Stimulated activated CD8-positive, alpha-beta memory T cell treated with anti-CD3 and anti-CD28 coated beads, Interleukin-15, amount 100 ng/mL, for 4 hours (primary cell): ENCODE measurements around the gene USE1.
A peak's percentile ranks its signal among the peaks of the same experiment; 100 is the strongest.

Experiments used
- DNase-seq, 2 donors: peaks; one replicate each; pipeline ENCODE4 v3.0.0-alpha.2; 2020; ENCODE audit warnings: low read depth in 2 of 2

Gene USE1

DNA sequence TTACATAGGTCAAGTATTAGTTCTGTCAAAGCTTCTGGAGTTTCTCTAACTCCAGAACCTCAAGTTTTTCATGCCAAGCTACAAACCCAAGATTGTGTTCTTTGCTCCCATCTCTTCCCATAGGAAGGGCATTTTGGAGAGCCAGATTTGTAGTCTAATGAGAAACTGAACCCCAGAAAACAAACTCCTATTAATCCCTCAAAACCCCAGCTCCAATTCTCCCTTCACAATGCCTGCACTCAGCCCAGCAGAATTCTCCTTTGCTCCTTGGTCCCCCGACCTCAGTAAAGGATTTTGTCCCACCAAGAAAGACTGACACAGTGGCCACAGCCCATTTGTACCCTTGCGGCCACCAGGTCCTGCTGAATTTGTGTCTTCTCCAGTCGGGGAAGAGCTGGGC is 41.0 kb downstream of the USE1 start:
- no peak for DNase-seq

DNA sequence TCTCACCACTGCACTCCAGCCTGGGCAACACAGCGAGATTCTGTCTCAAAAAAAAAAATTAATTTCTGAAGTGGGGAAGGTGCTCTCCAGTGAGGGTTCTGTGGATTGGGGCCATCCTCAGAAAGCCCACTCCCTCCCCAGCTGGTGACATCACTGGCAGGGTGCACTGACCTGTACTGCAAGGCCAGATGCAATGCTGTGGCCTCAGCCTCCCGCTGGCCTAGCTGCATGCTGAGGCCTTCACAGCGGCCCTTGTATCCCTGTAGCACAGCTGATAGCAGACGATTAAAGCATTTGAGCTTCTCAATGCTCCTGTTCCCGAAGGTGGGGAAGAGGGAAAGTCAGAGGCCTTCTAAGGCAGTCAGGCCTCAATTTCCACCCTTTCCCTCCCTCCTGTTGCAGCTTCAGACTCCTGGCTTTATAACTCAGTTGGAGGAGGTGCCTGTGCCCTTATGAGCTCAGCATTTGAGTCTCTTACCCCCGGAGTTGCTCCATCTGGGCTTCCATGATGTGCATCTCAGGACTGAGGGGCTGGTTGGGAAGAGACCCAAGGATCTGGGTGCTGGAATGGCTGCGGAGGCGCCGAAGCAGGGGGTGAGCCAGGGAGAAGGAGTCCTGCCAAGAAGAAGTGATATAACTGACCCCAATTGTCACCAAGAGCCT is 44.1 kb downstream of the USE1 start:
- DNase-seq, result no peak

DNA sequence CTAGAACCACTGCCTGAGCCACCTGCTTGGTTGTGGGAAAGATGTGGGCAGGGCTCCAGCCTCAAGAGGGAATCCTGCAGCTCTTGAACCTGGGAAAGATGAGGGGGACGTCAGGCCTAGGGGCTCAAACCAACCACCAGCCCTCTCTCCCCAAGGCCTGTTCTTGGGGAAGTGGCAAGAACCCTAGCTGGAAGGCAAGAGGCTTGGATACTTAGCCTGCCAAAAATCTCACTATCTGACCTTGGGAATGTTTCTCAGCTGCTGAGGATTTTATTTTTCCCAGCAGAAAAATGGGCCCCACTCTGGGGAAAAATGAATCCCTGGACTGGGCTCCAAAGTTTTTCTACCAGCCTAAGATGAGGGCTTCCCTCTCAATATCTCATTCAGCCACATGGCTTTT is 44.8 kb downstream of the USE1 start:
- DNase-seq, result no peak

DNA sequence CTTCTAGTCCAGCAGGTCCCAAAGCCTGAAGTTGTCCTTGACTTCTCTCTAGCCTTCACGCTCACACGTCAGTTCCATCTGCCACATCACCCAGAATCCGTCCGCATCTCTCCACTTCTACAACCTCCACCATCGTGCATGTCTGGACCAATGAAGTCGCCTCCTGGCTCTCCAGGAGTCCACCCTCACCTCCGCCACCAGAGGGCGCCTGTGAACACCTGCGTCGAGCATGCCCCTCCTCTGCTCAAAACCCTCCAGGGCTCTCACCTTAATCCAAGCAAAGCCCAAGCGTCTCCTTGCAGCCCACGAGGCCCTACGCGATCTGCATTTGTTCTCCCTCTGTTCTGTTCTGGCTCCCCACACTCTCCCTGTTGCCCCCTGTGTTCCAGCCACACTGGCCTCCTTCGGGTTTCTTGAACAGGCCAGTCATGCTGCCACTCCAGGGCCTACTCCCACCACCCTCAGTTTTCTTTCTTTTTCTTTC is 45.7 kb downstream of the USE1 start:
- DNase-seq, result peak; percentile 67 to 77

DNA sequence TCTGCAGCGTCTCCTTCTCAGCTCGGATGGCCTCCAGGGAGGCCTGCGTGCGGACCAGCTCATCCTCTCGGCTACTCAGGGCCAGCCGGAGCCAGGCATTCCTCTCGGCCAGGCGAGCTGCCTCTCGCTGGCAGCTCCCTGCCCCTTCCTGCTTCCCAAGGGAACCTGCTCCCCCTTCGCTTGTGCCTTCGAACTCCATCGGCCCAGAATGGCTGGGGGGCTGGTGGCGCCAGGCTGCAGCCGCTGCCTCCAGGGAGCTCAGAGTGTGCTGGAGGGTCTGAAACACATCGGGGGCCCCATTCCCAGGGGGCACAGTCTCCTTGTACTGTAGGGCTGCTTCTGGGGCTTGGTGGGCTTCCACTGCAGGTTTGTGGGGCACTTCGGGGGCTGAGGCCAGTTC is 47.4 kb downstream of the USE1 start:
- DNase-seq, result no peak

DNA sequence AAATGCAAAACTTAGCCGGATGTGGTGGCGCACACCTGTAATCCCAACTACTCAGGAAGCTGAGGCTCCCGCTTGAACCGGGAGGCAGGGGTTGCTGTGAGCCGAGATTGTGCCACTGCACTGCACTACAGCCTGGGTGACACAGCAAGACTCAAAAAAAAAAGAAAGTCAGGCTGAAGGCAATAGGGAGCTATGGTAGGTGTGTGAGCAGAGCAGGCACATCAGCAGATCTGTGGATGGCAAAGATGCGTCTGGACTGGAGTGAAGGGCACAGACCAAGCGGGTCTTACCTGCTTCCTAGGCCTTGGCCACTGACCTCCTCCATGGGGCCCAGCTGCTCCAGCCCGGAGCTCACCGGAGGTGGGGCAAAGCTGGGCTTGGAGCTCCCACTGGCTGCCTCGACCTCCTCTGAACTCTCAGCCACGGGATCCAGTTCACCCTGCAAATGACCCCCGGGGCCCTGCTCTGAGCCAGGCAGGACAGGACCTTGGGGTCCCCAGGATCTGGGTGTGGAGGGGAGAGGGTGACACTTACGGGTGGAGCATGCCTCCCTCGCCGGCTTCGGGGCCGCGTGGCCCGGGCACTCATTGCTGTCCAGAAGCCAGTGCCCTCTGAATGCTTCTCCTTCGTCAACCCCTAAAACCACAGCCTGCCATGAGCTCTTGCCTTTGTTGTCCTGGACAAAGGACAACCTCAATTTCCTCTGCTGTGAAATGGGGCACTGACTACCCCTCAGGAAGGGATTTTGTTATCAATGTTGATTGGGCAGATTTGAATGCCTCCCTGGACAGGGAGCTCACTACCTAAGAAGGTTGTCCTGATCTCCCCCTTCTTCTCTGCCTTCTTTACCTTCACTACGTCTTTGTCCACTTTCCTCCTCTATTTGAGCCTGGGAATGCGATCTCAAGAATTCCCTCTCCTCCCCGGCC is 48.8 kb downstream of the USE1 start:
- DNase-seq, result no peak

DNA sequence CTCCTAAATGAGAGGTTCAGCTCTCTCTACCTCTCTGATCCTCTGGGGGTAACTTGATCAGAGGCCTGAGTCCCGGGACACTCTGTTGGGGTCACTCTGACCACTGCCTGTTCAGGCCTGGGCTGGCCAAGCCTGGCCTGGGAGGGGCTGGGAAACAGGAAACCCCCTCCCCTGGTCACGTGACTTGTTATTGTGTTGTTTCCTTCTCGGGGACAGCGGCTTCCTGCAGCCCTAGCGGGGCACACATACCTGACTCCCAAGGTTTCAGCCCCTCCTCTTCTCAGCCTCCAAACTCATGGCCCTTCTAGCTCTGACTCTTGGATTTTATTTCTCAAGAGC is 49.5 kb downstream of the USE1 start, which contains the start of gene USHBP1:
USHBP1 (minus strand) TSS at position 105 of the 339 bp plus-strand sequence. CDS start 446 bp downstream, outside the sequence.
- no peak for DNase-seq

DNA sequence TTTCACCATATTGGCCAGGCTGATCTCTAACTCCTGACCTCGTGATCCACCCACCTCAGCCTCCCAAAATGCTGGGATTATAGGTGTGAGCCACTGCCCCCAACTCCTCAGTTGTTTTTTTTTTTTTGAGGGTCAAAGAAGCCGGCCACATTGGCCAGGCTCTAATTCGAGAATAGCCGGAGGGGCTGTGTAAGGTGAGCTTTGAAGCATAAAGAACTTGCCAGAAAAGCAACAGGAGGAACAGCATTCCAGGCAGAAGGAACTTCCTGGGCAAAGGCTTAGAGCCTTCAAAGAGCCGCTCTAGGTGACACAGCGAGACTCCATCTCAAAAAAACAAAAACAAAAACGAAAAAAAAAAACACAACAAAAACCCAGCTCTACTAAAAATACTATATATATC is 50.9 kb downstream of the USE1 start:
- no peak for DNase-seq

DNA sequence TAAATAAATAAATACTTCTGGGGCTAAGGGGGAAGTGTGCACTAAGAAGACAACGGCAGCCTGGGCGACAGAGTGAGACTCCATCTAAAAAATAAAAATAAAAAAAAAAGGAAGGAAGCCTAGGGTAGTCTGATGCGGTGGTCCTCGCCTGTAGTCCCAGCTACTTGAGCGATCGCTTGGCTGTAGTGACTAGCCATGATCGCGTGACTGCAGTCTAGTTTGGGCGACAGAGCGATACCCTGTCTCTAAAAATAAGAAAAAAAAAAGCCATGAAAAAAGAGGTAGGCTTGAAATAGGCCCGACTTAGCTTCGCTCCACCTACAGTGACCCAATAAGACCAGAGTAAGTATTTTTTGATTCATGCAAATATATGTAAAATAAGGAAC is 51.4 kb downstream of the USE1 start:
- DNase-seq, result no peak

DNA sequence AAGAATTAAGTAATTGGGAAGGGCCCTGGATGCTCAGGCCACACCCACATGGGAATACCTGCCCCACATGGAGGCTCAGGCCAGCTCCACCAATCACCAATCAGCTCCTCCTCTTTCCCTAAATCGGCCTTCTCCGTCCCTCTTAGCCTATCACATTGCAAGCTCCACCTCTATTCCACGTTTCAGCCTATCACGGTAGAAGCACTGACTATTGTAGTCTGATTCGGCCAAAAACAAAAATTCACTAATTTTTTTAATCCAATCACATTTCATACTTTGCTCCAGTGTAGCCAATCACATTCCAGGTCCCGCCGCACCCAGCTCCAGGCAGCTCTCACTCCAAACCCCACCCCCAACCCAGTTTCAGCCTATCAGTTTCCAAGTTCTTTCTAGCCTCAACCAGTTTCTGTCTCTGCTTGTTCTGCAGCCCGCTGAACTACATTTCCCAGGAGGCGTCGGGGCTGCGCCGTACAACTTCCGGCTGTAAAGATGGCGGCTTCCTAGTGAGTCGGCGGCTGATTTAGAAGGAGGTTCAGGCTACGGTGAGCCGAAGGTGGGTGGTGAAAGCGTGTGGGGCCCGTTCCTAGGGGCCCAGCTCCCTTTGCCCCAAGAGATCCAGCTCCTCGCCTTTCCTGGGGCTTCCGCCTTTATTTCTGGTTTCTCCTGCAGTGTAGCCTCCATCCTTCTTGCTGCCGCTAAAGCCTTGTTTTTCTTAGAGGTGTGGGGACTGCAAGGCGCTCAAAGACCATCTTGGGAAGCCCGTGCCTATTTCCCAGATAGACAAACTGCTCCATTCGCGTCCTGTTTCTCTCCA is 52.0 kb downstream of the USE1 start, which contains the start of gene BABAM1:
BABAM1 (plus strand) TSS at position 469 of the 814 bp plus-strand sequence. CDS start 1,364 bp downstream, outside the sequence.
- peak; percentile 78 to 94 for DNase-seq

DNA sequence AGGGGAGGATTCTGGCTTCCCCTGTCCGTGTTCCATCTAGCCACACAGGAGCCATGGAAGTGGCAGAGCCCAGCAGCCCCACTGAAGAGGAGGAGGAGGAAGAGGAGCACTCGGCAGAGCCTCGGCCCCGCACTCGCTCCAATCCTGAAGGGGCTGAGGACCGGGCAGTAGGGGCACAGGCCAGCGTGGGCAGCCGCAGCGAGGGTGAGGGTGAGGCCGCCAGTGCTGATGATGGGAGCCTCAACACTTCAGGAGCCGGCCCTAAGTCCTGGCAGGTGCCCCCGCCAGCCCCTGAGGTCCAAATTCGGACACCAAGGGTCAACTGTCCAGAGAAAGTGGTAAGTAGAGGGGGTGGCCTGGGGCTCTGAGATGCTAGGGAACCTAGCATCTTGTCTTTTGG is 53.6 kb downstream of the USE1 start:
- DNase-seq, result no peak
